ENCODE data around the gene C2CD4D.

DNA sequence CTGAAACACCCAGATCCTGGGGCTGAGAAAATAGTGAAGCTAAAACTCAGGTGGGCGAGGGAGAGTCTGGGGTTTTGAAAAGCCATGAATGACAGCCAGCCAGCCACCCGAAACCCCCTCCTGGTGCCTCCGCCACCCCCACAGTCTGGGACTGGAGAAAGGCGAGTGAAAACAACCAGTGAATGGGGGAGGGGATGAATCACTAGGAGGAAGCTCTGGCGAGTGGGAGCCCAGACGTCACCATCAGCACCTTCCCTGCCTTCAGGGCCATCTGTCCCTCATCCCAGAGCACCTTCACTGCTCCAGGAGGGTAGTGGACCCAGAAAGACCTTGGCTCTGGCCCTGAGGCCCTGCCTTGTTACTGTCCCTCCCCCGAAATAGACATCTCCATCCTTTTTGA lies 17.2 kb downstream of the C2CD4D start:
- TF ChIP-seq, protein P1, sequence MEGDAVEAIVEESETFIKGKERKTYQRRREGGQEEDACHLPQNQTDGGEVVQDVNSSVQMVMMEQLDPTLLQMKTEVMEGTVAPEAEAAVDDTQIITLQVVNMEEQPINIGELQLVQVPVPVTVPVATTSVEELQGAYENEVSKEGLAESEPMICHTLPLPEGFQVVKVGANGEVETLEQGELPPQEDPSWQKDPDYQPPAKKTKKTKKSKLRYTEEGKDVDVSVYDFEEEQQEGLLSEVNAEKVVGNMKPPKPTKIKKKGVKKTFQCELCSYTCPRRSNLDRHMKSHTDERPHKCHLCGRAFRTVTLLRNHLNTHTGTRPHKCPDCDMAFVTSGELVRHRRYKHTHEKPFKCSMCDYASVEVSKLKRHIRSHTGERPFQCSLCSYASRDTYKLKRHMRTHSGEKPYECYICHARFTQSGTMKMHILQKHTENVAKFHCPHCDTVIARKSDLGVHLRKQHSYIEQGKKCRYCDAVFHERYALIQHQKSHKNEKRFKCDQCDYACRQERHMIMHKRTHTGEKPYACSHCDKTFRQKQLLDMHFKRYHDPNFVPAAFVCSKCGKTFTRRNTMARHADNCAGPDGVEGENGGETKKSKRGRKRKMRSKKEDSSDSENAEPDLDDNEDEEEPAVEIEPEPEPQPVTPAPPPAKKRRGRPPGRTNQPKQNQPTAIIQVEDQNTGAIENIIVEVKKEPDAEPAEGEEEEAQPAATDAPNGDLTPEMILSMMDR (IDR thresholded peaks at IDR 0.05 in 8 of 11, conservative IDR thresholded peaks at IDR 0.05 in 3 of 11): no peak
- no peak for TF ChIP-seq POLR2AphosphoS5 (IDR thresholded peaks at IDR 0.05)

Measured in spleen (tissue), 7 donors.